NCI-H82 (cell line): ENCODE measurements around the gene ASB15.
A peak's percentile ranks its signal among the peaks of the same experiment; 100 is the strongest.
"Not testable (repeated sequence)": the region's sequence is repeated elsewhere in the genome, so short reads cannot be mapped to it uniquely, and the experiment has no call there.

Source experiments
- DNase-seq: peaks from one replicate; lab custom pipeline; 2025; lab: John Stamatoyannopoulos, UW

The ASB15 gene

GRCh38 chr7:123601530-123601929 is at the start of gene ASB15:
Gene ASB15 (plus strand): TSS chr7:123601821. CDS start chr7:123614503, 12,682 bp downstream.
- DNase-seq = peak; percentile 95

GRCh38 chr7:123552134-123552533 is 49.5 kb upstream of the ASB15 start:
- DNase-seq = not testable (repeated sequence)

- no peak for DNase-seq
Measured at GRCh38 chr7:123552641-123553040, 49.0 kb upstream of the ASB15 start.

- DNase-seq = no peak
Measured at GRCh38 chr7:123553159-123553558, 48.5 kb upstream of the ASB15 start.

GRCh38 chr7:123555484-123555883 is 46.1 kb upstream of the ASB15 start:
- DNase-seq = no peak

GRCh38 chr7:123557016-123557397 is 44.6 kb upstream of the ASB15 start:
- DNase-seq = peak; percentile 53

- DNase-seq = peak; percentile 100
Measured at GRCh38 chr7:123557398-123558288, 44.0 kb upstream of the ASB15 start, which contains the start of gene NDUFA5. Gene NDUFA5 (minus strand): TSS chr7:123557818. CDS start chr7:123557795, 23 bp downstream.

- DNase-seq = no peak
Measured at GRCh38 chr7:123558289-123558874, 43.2 kb upstream of the ASB15 start.

GRCh38 chr7:123562121-123562520 is 39.5 kb upstream of the ASB15 start:
- DNase-seq = no peak

- no peak for DNase-seq
Measured at GRCh38 chr7:123569352-123570010, 32.1 kb upstream of the ASB15 start.

GRCh38 chr7:123570390-123571182 is 31.0 kb upstream of the ASB15 start:
- peak; percentile 53 for DNase-seq

GRCh38 chr7:123571187-123571586 is 30.4 kb upstream of the ASB15 start:
- no peak for DNase-seq

- DNase-seq = no peak
Measured at GRCh38 chr7:123571684-123572083, 29.9 kb upstream of the ASB15 start.

GRCh38 chr7:123573341-123573740 is 28.3 kb upstream of the ASB15 start:
- no peak for DNase-seq

GRCh38 chr7:123573896-123574467 is 27.6 kb upstream of the ASB15 start:
- DNase-seq = no peak

- DNase-seq = no peak
Measured at GRCh38 chr7:123579416-123579815, 22.2 kb upstream of the ASB15 start.

GRCh38 chr7:123580406-123581161 is 21.0 kb upstream of the ASB15 start:
- peak; percentile 80 for DNase-seq

GRCh38 chr7:123581162-123581459 is 20.5 kb upstream of the ASB15 start:
- no peak for DNase-seq

GRCh38 chr7:123583821-123584220 is 17.8 kb upstream of the ASB15 start:
- no peak for DNase-seq

GRCh38 chr7:123588376-123588775 is 13.2 kb upstream of the ASB15 start:
- DNase-seq = no peak

GRCh38 chr7:123594813-123595241 is 6.8 kb upstream of the ASB15 start:
- DNase-seq = peak; percentile 52
